Calu3 (cell line): ENCODE data around the gene MICA. TPM values are rescaled to one million over a fixed set of nuclear protein-coding genes. Genes with fewer than 3 reads are reported as not detected.

ENCODE experiments used
- BruUV-seq: library from RNA; stranded (reverse); fragments of 400-500 nt; replicated peaks from 2 replicates; lab custom pipeline; 2021; lab: Mats Ljungman, UMichigan
- CTCF ChIA-PET: fragments of 300-600 bp; sonication (Branson Sonifier 250); formaldehyde crosslinking; loops from one replicate; lab custom pipeline; 2022; ENCODE audit warnings: antibody characterized with exemption; lab: Charles Lee
- DNase-seq: peaks from one replicate; pipeline ENCODE4 v3.0.0; 2022
- H3K27ac Mint-ChIP-seq: one replicate; pipeline ENCODE4 v1.8.0; 2022; ENCODE audit warnings: mixed read lengths; ENCODE audit not compliant: unreplicated experiment
- H3K27me3 Mint-ChIP-seq: one replicate; pipeline ENCODE4 v1.8.0; 2022; ENCODE audit warnings: mixed read lengths; ENCODE audit not compliant: unreplicated experiment
- H3K36me3 Mint-ChIP-seq: one replicate; pipeline ENCODE4 v1.8.0; 2022; ENCODE audit warnings: mild to moderate bottlenecking, moderate library complexity, mixed read lengths; ENCODE audit not compliant: insufficient read depth, unreplicated experiment
- H3K4me1 Mint-ChIP-seq: one replicate; pipeline ENCODE4 v1.8.0; 2022; ENCODE audit warnings: mild to moderate bottlenecking, low read depth, mixed read lengths; ENCODE audit not compliant: unreplicated experiment
- H3K4me3 Mint-ChIP-seq: one replicate; pipeline ENCODE4 v1.8.0; 2022; ENCODE audit warnings: mild to moderate bottlenecking, low read depth, moderate library complexity, mixed read lengths; ENCODE audit not compliant: unreplicated experiment
- H3K9me3 Mint-ChIP-seq: one replicate; pipeline ENCODE4 v1.8.0; 2022; ENCODE audit warnings: low read depth, mixed read lengths; ENCODE audit not compliant: unreplicated experiment
- CTCF ChIP-seq: fragments of 200-600 bp; IDR thresholded peaks from one replicate; pipeline ENCODE4 v1.8.0; 2022; ENCODE audit warnings: antibody characterized with exemption; ENCODE audit not compliant: unreplicated experiment
- intact Hi-C: fragments of 100-400 bp; cut with micrococcal nuclease; formaldehyde crosslinking; loops from one replicate; pipeline ENCODE4 v1.10.0; 2022; ENCODE audit not compliant: unreplicated experiment
- total RNA-seq: library from RNA; stranded (reverse); gene quantifications from 2 replicates; pipeline ENCODE4 v1.2.3, GENCODE V29; 2022

Gene MICA
- total RNA-seq, 1 experiment from 2014 or later, result 77.1 TPM

- no peak for DNase-seq
- no peak for TF ChIP-seq CTCF
- Mint-ChIP-seq H3K27ac (no peak overlapping the region), H3K36me3 (peaks cover 37% of the 10 kb centered on the region), H3K27me3 (peaks cover 66% of the 10 kb centered on the region), H3K4me3 (peak overlapping the region; percentile 80), H3K9me3 (no peaks in the 10 kb centered on the region), H3K4me1 (no peaks in the 10 kb centered on the region)
- CTCF ChIA-PET, result interaction anchor here (1.0 kb wide), 1 partner anchor 11 kb away, joined by 4 read pairs; no protein-coding TSS in a partner anchor
- intact Hi-C loops, result no loop called here
- TSS peak; percentile 60 for BruUV-seq
These were observed 47.8 kb upstream of the MICA start for GRCh38 chr6:31355583-31355948.

- Mint-ChIP-seq H3K4me1 (no peaks in the 10 kb centered on the region), H3K27me3 (peaks cover 66% of the 10 kb centered on the region), H3K9me3 (peaks cover 3% of the 10 kb centered on the region), H3K27ac (peak overlapping the region; percentile 75), H3K4me3 (peak overlapping the region; percentile 80), H3K36me3 (peaks cover 37% of the 10 kb centered on the region)
- BruUV-seq, result no TSS peak
- intact Hi-C loops, result no loop called here
- peak; percentile 54 for DNase-seq
- TF ChIP-seq CTCF, result no peak
- CTCF ChIA-PET, result no interaction called here
These were observed 47.0 kb upstream of the MICA start for GRCh38 chr6:31356216-31356945.

GRCh38 chr6:31356946-31357466 lies 46.4 kb upstream of the MICA start, which contains the start of gene HLA-B:
Gene HLA-B (minus strand): TSS chr6:31357179. CDS start chr6:31357158, 21 bp downstream.
- H3K4me3 Mint-ChIP-seq, result peak within 1 kb of the TSS; percentile 80
- H3K27ac Mint-ChIP-seq, result peak within 1 kb of the TSS; percentile 75
- H3K4me1 Mint-ChIP-seq, result no peaks in the 10 kb centered on the region
- no peak for TF ChIP-seq CTCF
- CTCF ChIA-PET, result interaction anchor here (0.8 kb wide), 1 partner anchor 11 kb away, joined by 3 read pairs; no protein-coding TSS in a partner anchor
- H3K36me3 Mint-ChIP-seq, result peaks cover 37% of the 10 kb centered on the region
- peaks cover 66% of the 10 kb centered on the region for H3K27me3 Mint-ChIP-seq
- no TSS peak for BruUV-seq
- peak; percentile 82 for DNase-seq
- intact Hi-C loops, result no loop called here
- H3K9me3 Mint-ChIP-seq, result peaks cover 3% of the 10 kb centered on the region

GRCh38 chr6:31357886-31358285 lies 45.5 kb upstream of the MICA start:
- intact Hi-C loops, result no loop called here
- Mint-ChIP-seq H3K4me3 (peak overlapping the region; percentile 80), H3K36me3 (peaks cover 37% of the 10 kb centered on the region), H3K4me1 (no peaks in the 10 kb centered on the region), H3K27me3 (peaks cover 66% of the 10 kb centered on the region), H3K9me3 (peaks cover 3% of the 10 kb centered on the region), H3K27ac (peak overlapping the region; percentile 75)
- TF ChIP-seq CTCF, result no peak
- DNase-seq, result no peak
- CTCF ChIA-PET, result interaction anchor here (0.6 to 0.8 kb wide), 3 partner anchors 9 to 165 kb away, joined by 3 to 4 read pairs (median 3); no protein-coding TSS in a partner anchor
- BruUV-seq, result no TSS peak
